ENCODE results near the gene SPG11. TPM values are rescaled to one million over a fixed set of nuclear protein-coding genes. Genes with fewer than 3 reads are reported as not detected.

The SPG11 gene
- total and polyA plus RNA-seq, 9 of the 15 experiments (the other 6 are each of a cell fraction or from before 2014, with no cell fraction given), result 23.3 to 71.2 (median 45.6) TPM

DNA sequence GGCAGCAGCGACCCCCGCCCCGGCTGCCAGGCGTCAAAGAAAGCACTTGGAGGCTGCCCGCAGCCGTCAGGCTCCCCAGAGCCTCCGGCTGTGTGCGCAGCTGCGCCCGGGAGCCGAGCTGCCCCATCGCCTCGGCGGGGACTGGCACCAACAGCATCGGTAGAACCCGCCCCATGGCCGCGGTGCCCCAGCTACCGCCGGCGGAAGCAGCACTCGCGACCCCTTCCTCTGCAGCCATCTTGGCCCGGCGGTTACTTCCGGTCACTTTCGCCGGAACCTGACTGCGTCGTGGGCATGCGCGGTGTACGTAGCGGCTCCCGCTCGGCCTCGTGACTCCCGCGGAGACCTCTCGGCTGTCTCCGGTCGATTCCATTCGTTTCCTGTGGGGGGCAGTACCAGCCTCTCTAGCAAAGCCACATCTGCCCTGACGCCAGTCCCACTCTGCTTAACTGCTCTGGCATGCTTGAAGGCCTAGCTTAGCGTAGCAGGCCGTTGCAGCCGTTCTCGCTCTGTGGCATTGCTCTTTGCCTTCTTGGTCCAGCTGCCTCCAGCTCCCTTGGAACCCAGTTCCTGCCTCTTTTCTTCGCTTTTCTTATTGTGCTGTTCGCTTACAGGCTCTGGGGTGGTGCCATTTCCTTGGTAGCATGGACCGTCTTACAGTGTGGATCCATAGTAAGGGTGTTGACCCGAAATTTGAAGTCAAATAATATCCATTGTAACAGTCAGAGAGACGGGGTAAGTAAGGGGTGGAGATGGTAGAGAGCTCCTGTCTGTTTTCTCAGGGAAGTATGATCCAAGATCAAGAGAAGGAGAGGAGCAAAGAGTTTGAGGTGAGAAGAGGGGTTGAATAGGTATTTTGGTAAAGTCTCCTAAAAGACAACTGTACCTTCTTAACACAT, at the start of gene SPG11 (continued):
- no peak for TF ChIP-seq HDAC3 (IDR thresholded peaks at IDR 0.05; ENCODE audit: borderline replicate concordance, partially characterized antibody)
- no peak for TF ChIP-seq SMARCB1 (IDR thresholded peaks at IDR 0.05; ENCODE audit: insufficient read length, low read depth)
- TF ChIP-seq ZNF347 (CRISPR knock-in tag; IDR thresholded peaks at IDR 0.05; ENCODE audit: low read depth), result no peak
- no peak; the same call in 1 of the 2 replicates for TF ChIP-seq CHCHD3 (CRISPR knock-in tag; IDR thresholded peaks at IDR 0.05)
- peak; percentile 92 for TF ChIP-seq NUFIP1 (IDR thresholded peaks at IDR 0.05; ENCODE audit: partially characterized antibody)
- peak; percentile 87 for TF ChIP-seq XRCC5 (IDR thresholded peaks at IDR 0.05; ENCODE audit: low read depth, low read length)
- no peak for TF ChIP-seq ZNF324 (CRISPR knock-in tag; IDR thresholded peaks at IDR 0.05)
- peak; percentile 57 for TF ChIP-seq GMEB1 (CRISPR knock-in tag; IDR thresholded peaks at IDR 0.05)
- peak; percentile 95 for TF ChIP-seq FOXP1 (CRISPR knock-in tag; IDR thresholded peaks at IDR 0.05)
- no peak for TF ChIP-seq MCM5 (IDR thresholded peaks at IDR 0.05; ENCODE audit: low read depth)
- TF ChIP-seq ZNF764 (CRISPR knock-in tag; IDR thresholded peaks at IDR 0.05; ENCODE audit: low read depth), result no peak
- TF ChIP-seq ZNF282 (CRISPR knock-in tag; IDR thresholded peaks at IDR 0.05), result peak; percentile 59; the same call in 1 of the 2 replicates
- no peak for TF ChIP-seq YBX1 (IDR thresholded peaks at IDR 0.05)
- TF ChIP-seq ZNF436 (CRISPR knock-in tag; IDR thresholded peaks at IDR 0.05), result no peak
- TF ChIP-seq, protein P1, sequence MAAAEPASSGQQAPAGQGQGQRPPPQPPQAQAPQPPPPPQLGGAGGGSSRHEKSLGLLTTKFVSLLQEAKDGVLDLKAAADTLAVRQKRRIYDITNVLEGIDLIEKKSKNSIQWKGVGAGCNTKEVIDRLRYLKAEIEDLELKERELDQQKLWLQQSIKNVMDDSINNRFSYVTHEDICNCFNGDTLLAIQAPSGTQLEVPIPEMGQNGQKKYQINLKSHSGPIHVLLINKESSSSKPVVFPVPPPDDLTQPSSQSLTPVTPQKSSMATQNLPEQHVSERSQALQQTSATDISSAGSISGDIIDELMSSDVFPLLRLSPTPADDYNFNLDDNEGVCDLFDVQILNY (CRISPR knock-in tag; IDR thresholded peaks at IDR 0.05), result peak; percentile 98
- no peak for TF ChIP-seq LARP7 (IDR thresholded peaks at IDR 0.05)
- no peak for TF ChIP-seq PURB (CRISPR knock-in tag; IDR thresholded peaks at IDR 0.05; ENCODE audit: low read depth)
- peak; percentile 98 for TF ChIP-seq RBFOX2 (IDR thresholded peaks at IDR 0.05; ENCODE audit: low read depth, low read length)
- no peak for TF ChIP-seq ZFP1 (CRISPR knock-in tag; IDR thresholded peaks at IDR 0.05)
- 0 out of 2 replicates have a peak, but pooled peaks have one; percentile 65 for TF ChIP-seq DNMT1 (IDR thresholded peaks at IDR 0.05)
- no peak for TF ChIP-seq EWSR1 (IDR thresholded peaks at IDR 0.05; ENCODE audit: borderline replicate concordance, low read depth, partially characterized antibody)
- no peak for TF ChIP-seq TFAM (CRISPR knock-in tag; conservative IDR thresholded peaks at IDR 0.05)
- no peak for TF ChIP-seq NELFE (IDR thresholded peaks at IDR 0.05; ENCODE audit: insufficient read depth, insufficient read length)
- TF ChIP-seq, protein P2, sequence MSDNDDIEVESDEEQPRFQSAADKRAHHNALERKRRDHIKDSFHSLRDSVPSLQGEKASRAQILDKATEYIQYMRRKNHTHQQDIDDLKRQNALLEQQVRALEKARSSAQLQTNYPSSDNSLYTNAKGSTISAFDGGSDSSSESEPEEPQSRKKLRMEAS (CRISPR knock-in tag; IDR thresholded peaks at IDR 0.05), result peak; percentile 99
- peak; percentile 49; the same call in 1 of the 2 replicates for TF ChIP-seq TEAD4 (IDR thresholded peaks at IDR 0.05; ENCODE audit: low read length)
- TF ChIP-seq TEAD4 (CRISPR knock-in tag; IDR thresholded peaks at IDR 0.05; ENCODE audit: borderline replicate concordance), result peak; percentile 9; the same call in 1 of the 2 replicates
- no peak for TF ChIP-seq NCOA2 (IDR thresholded peaks at IDR 0.05; ENCODE audit: partially characterized antibody in 2 of 2)
- peak; percentile 97 for TF ChIP-seq ETV5 (CRISPR knock-in tag; IDR thresholded peaks at IDR 0.05; ENCODE audit: low read depth)
- TF ChIP-seq PPARD (CRISPR knock-in tag; IDR thresholded peaks at IDR 0.05), result no peak

Data from K562 (cell line).